ENCODE data around the gene SLC38A7. TPM values are rescaled to one million over a fixed set of nuclear protein-coding genes. Genes with fewer than 3 reads are reported as not detected.

Gene SLC38A7
- total RNA-seq, 1 experiment from 2014 or later: 26.6 TPM

DNA sequence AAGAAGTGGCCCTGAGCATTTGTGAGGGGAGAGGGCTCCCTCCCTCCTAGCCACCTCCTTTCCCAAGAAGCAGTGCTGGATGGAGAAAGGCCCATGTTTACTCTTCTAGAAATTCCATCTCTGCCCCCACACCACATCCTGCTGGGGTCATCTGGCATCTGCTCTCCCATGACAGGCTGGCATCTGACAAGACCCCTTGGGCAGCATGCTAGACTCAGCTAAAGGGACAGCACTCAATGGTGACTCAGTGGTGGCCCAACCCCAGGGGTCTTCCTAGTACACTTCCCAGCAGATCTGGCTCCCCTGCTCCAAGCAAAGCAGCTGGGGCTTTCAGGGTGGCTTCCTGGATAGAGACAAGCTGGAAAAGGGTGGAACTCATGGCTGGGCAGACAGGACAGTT lies 14.4 kb downstream of the SLC38A7 start:
- Histone ChIP-seq H3K79me1 (ENCODE audit: insufficient read depth, low read depth, low read length, poor library complexity, severe bottlenecking) (no peaks in the 10 kb centered on the region), H3K9ac (ENCODE audit: extremely low read depth, insufficient read length, low read length) (no peak overlapping the region), H2BK20ac (ENCODE audit: low read depth, low read length, poor library complexity, severe bottlenecking) (no peak overlapping the region), H2BK5ac (ENCODE audit: insufficient read length, low read length) (no peak overlapping the region), H3K4ac (ENCODE audit: low read depth, low read length) (no peak overlapping the region), H4K5ac (ENCODE audit: insufficient read length, low read depth, low read length) (no peak overlapping the region), H3K4me2 (ENCODE audit: insufficient read depth, insufficient read length, low read length) (no peak overlapping the region), H2BK15ac (ENCODE audit: low read depth, low read length) (no peak overlapping the region), H2AK5ac (ENCODE audit: insufficient read length, low read length) (no peak overlapping the region), H3K23me2 (ENCODE audit: insufficient read length, low read depth, low read length, poor library complexity, severe bottlenecking) (no peaks in the 10 kb centered on the region), H3T11ph (ENCODE audit: low read length) (no peak overlapping the region), H3K4me1 (ENCODE audit: insufficient read depth, low read length) (no peaks in the 10 kb centered on the region), H3K14ac (ENCODE audit: insufficient read depth, low read length) (no peak overlapping the region), H2BK12ac (ENCODE audit: insufficient read length, low read depth, low read length) (no peak overlapping the region), H4K20me1 (ENCODE audit: control insufficient read depth, insufficient read depth, insufficient read length) (no peaks in the 10 kb centered on the region), H3K23ac (ENCODE audit: insufficient read length, low read depth, low read length) (no peak overlapping the region), H2AFZ (ENCODE audit: low read length) (no peak overlapping the region), H3K56ac (ENCODE audit: insufficient read length, low read depth, low read length) (no peak overlapping the region), H4K91ac (ENCODE audit: insufficient read length, low read depth, low read length) (no peak overlapping the region), H3K27me3 (ENCODE audit: insufficient read depth, low read length) (no peaks in the 10 kb centered on the region), H3K79me2 (ENCODE audit: insufficient read depth, low read length) (no peaks in the 10 kb centered on the region), H4K8ac (replicated peaks; ENCODE audit: insufficient read length, low read depth, low read length) (no peak overlapping the region), H2BK120ac (ENCODE audit: low read depth, low read length, poor library complexity, severe bottlenecking) (no peak overlapping the region), H3K18ac (ENCODE audit: insufficient read length, low read depth, low read length) (no peak overlapping the region), H3K9me3 (ENCODE audit: control insufficient read depth, low read depth, low read length) (no peaks in the 10 kb centered on the region), H3K27ac (ENCODE audit: insufficient read length, low read depth, low read length) (no peak overlapping the region)
- no peaks in the 10 kb centered on the region for H3K9me3 Mint-ChIP-seq
- TF ChIP-seq, protein P1, sequence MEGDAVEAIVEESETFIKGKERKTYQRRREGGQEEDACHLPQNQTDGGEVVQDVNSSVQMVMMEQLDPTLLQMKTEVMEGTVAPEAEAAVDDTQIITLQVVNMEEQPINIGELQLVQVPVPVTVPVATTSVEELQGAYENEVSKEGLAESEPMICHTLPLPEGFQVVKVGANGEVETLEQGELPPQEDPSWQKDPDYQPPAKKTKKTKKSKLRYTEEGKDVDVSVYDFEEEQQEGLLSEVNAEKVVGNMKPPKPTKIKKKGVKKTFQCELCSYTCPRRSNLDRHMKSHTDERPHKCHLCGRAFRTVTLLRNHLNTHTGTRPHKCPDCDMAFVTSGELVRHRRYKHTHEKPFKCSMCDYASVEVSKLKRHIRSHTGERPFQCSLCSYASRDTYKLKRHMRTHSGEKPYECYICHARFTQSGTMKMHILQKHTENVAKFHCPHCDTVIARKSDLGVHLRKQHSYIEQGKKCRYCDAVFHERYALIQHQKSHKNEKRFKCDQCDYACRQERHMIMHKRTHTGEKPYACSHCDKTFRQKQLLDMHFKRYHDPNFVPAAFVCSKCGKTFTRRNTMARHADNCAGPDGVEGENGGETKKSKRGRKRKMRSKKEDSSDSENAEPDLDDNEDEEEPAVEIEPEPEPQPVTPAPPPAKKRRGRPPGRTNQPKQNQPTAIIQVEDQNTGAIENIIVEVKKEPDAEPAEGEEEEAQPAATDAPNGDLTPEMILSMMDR (conservative IDR thresholded peaks at IDR 0.05): no peak
- DNase-seq: no peak
- no peak overlapping the region for H3K4me3 Mint-ChIP-seq
- no peak overlapping the region for H3K27ac Mint-ChIP-seq
- H3K4me1 Mint-ChIP-seq: no peaks in the 10 kb centered on the region
- H3K36me3 Mint-ChIP-seq (ENCODE audit: insufficient read depth in 1 of 3, low read depth in 3 of 3): peaks cover 19 to 39% (median 28%) of the 10 kb centered on the region in 3 experiments; a peak in 6 of 7 replicates
- no peaks in the 10 kb centered on the region for H3K27me3 Mint-ChIP-seq (ENCODE audit: low read depth)
